ENCODE data around the gene C5orf46. TPM values are rescaled to one million over a fixed set of nuclear protein-coding genes. Genes with fewer than 3 reads are reported as not detected.
"Not testable (repeated sequence)": the region's sequence is repeated elsewhere in the genome, so short reads cannot be mapped to it uniquely, and the experiment has no call there.

The C5orf46 gene
- polyA plus RNA-seq, 2 of the 4 experiments (the other 2 are of a cell fraction), result not detected

DNA sequence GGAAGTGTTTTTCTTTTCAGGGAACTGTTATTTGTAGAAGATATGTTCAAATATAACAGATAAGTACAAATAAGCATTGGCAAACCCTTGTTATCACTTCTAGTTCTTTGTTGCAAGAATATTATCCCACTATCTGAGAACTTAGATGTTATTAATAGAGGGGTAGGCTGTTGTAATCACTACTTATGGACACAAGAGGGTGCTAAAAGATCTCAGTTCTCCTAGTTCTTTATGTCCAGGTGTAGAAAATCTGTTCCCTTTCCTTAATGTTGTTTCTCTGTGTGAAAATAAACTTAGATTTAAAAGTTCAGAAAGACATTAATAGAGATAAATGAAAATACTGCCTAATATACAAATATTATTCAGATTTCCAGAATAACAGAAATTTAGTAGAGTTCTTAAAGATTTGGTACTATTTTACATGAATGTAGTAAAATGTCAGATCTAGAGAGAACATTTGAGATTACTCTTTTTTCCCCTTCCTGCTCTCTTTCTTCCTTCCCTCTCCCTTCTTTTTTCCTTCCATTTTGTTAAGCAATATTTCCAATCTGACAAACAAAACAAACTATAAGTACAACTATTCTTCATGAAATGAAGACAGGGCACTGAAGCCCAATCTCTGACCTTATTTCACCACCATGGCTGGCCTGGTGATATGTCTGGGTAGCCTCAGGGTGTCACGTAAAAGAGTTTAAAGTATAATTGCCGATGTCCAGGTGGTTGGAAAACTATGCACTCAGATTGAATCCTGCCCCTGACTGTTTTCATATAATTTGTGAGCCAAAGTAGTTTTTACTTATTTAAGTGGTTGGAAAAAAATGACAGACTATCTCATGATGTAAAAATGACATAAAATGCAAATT is 43.6 kb upstream of the C5orf46 start:
- TF ChIP-seq RAD21 (conservative IDR thresholded peaks at IDR 0.05 in 1 of 2, IDR thresholded peaks at IDR 0.05 in 1 of 2) (peak; percentile 68 to 72), JUN (IDR thresholded peaks at IDR 0.05) (no peak), SMC3 (IDR thresholded peaks at IDR 0.05) (peak; percentile 53)
- TF ChIP-seq, protein P1, sequence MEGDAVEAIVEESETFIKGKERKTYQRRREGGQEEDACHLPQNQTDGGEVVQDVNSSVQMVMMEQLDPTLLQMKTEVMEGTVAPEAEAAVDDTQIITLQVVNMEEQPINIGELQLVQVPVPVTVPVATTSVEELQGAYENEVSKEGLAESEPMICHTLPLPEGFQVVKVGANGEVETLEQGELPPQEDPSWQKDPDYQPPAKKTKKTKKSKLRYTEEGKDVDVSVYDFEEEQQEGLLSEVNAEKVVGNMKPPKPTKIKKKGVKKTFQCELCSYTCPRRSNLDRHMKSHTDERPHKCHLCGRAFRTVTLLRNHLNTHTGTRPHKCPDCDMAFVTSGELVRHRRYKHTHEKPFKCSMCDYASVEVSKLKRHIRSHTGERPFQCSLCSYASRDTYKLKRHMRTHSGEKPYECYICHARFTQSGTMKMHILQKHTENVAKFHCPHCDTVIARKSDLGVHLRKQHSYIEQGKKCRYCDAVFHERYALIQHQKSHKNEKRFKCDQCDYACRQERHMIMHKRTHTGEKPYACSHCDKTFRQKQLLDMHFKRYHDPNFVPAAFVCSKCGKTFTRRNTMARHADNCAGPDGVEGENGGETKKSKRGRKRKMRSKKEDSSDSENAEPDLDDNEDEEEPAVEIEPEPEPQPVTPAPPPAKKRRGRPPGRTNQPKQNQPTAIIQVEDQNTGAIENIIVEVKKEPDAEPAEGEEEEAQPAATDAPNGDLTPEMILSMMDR (IDR thresholded peaks at IDR 0.05), result peak; percentile 62
- H3K4me3 ChIP-seq, result no peak overlapping the region
- no peaks in the 10 kb centered on the region for H3K9me3 ChIP-seq
- H3K4me1 ChIP-seq, result no peaks in the 10 kb centered on the region
- peak; percentile 68 to 84; a peak in 4 of 6 replicates for ATAC-seq
- no peak overlapping the region for H3K27ac ChIP-seq
- no peak overlapping the region for H3K4me2 ChIP-seq
- DNase-seq (ENCODE audit: low read depth in 1 of 2, low spot score in 1 of 2), result peak; percentile 45 to 60
- ChIA-PET CTCF (interaction anchor here (0.7 to 1.1 kb wide), 5 partner anchors 10 to 216 kb away, joined by 3 to 9 read pairs (median 4); no protein-coding TSS in a partner anchor), POLR2A (no interaction called here)
- 0% methylated on average over 2 of the region's 2 CpGs for WGBS (ENCODE audit: missing lambda C conversion rate)
- FAIRE-seq, result no peak

DNA sequence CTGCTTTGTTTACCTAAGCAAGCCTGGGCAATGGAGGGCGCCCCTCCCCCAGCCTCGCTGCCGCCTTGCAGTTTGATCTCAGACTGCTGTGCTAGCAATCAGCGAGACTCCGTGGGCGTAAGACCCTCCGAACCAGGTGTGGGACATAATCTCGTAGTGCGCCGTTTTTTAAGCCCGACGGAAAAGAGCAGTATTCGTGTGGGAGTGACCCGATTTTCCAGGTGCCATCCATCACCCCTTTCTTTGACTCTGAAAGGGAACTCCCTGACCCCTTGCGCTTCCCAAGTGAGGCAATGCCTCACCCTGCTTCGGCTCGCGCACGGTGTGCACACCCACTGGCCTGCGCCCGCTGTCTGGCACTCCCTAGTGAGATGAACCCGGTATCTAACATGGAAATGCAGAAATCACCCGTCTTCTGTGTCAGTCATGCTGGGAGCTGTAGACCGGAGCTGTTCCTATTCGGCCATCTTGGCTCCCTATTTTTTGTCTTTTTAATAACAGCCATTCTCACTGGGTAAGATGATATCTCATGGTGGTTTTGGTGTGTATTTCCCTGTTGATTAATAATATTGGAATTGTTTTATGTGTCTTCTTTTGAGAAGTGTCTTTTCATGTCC is 40.4 kb upstream of the C5orf46 start:
- H3K4me3 ChIP-seq; H3K9me3 ChIP-seq; DNase-seq (ENCODE audit: low read depth in 1 of 2, low spot score in 1 of 2); POLR2A ChIA-PET; H3K4me1 ChIP-seq; H3K27ac ChIP-seq; H3K4me2 ChIP-seq; FAIRE-seq; ATAC-seq: not testable (repeated sequence)
- 61% methylated on average over 24 of the region's 25 CpGs for WGBS (ENCODE audit: missing lambda C conversion rate)
- CTCF ChIA-PET, result interaction anchor here (1.1 to 1.5 kb wide), 2 partner anchors 12 to 784 kb away, joined by 4 to 5 read pairs; no protein-coding TSS in a partner anchor

DNA sequence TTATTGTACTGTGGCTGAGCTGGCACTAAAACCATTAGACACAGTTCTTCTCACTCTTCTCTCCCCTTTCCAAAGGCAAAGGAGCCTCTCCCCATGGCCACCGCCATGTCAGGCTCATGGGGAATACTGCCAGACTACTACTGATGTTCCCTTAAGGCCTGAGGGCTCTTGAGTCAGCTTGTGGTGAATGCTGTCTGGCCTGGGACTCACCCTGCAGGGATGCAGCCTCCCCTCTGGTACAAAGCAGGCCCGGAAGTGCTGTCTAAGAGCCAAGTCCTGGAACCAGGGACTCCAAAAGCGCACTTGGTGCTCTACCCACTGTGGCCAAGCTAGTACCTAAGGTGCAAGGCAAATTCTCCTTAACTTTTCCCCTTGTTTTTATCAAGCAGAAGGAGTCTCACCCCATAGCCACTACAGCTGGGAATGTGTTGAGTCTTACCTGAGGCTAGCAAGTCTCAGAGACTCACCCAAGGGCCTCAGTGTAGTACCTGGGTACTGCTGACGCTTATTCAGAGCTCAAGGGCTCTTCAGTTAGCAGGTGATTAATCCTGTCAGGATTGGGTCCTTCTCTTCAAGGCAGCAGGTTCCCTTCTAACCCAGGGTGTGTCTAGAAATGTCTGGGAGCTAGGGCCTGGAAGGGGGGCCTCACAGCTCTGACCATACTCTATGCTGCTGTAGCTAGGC is 33.2 kb upstream of the C5orf46 start:
- Histone ChIP-seq H3K9me3 (no peaks in the 10 kb centered on the region), H3K4me2 (no peak overlapping the region), H3K27ac (no peak overlapping the region), H3K4me1 (no peaks in the 10 kb centered on the region), H3K4me3 (no peak overlapping the region)
- ATAC-seq, result no peak
- ChIA-PET POLR2A (no interaction called here), CTCF (interaction anchor here (0.9 to 1.3 kb wide), 4 partner anchors 9 to 52 kb away, joined by 3 to 4 read pairs (median 3); no protein-coding TSS in a partner anchor)
- 26% methylated on average over 2 of the region's 4 CpGs for WGBS (ENCODE audit: missing lambda C conversion rate)
- TF ChIP-seq RAD21 (conservative IDR thresholded peaks at IDR 0.05 in 1 of 2, IDR thresholded peaks at IDR 0.05 in 1 of 2) (no peak), CBX2 (IDR thresholded peaks at IDR 0.05; ENCODE audit: borderline replicate concordance, low read depth) (no peak), EP300 (IDR thresholded peaks at IDR 0.05) (no peak), RFX5 (IDR thresholded peaks at IDR 0.05) (no peak), TFCP2L1 (CRISPR knock-in tag; IDR thresholded peaks at IDR 0.05) (no peak), ZSCAN20 (CRISPR knock-in tag; IDR thresholded peaks at IDR 0.05) (no peak), CHD4 (IDR thresholded peaks at IDR 0.05; ENCODE audit: borderline replicate concordance) (no peak), FOSB (CRISPR knock-in tag; IDR thresholded peaks at IDR 0.05) (no peak), ESRRA (IDR thresholded peaks at IDR 0.05; ENCODE audit: borderline replicate concordance, low read length) (no peak), ATOH8 (CRISPR knock-in tag; IDR thresholded peaks at IDR 0.05; ENCODE audit: low read depth) (no peak), FOXS1 (CRISPR knock-in tag; IDR thresholded peaks at IDR 0.05) (no peak), TP53 (CRISPR knock-in tag; IDR thresholded peaks at IDR 0.05) (no peak), HOXB5 (CRISPR knock-in tag; IDR thresholded peaks at IDR 0.05) (no peak), POLR2A (IDR thresholded peaks at IDR 0.05; ENCODE audit: low read length) (no peak), PHF8 (IDR thresholded peaks at IDR 0.05; ENCODE audit: borderline replicate concordance, low read depth) (no peak), RNF2 (IDR thresholded peaks at IDR 0.05; ENCODE audit: borderline replicate concordance, low read depth) (no peak), HOXA7 (CRISPR knock-in tag; IDR thresholded peaks at IDR 0.05) (no peak), CEBPB (IDR thresholded peaks at IDR 0.05) (no peak), RARB (CRISPR knock-in tag; IDR thresholded peaks at IDR 0.05) (no peak)
- TF ChIP-seq, protein P2, sequence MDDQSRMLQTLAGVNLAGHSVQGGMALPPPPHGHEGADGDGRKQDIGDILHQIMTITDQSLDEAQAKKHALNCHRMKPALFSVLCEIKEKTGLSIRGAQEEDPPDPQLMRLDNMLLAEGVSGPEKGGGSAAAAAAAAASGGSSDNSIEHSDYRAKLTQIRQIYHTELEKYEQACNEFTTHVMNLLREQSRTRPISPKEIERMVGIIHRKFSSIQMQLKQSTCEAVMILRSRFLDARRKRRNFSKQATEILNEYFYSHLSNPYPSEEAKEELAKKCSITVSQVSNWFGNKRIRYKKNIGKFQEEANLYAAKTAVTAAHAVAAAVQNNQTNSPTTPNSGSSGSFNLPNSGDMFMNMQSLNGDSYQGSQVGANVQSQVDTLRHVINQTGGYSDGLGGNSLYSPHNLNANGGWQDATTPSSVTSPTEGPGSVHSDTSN (IDR thresholded peaks at IDR 0.05), result no peak
- no peak for DNase-seq (ENCODE audit: low read depth in 1 of 2, low spot score in 1 of 2)
- FAIRE-seq, result no peak

All from A549 (cell line).